Measurements from ENCODE around the gene ZAP70.

Gene ZAP70

GRCh38 chr2:97702731-97703470, 10.5 kb upstream of the ZAP70 start:
- no peak for DNase-seq (ENCODE audit: low spot score)
- no peak overlapping the region for H3K27ac ChIP-seq
- TF ChIP-seq CTCF (conservative IDR thresholded peaks at IDR 0.05; ENCODE audit: low read depth) = no peak
- CTCF ChIA-PET = interaction anchor here (0.7 kb wide), 1 partner anchor 23 kb away, joined by 3 read pairs; no protein-coding TSS in a partner anchor
- POLR2A ChIA-PET (ENCODE audit: low non-redundant PET) = no interaction called here

GRCh38 chr2:97703741-97704140, 9.6 kb upstream of the ZAP70 start:
- no peak overlapping the region for H3K27ac ChIP-seq
- DNase-seq (ENCODE audit: low spot score) = no peak
- no peak for TF ChIP-seq CTCF (conservative IDR thresholded peaks at IDR 0.05; ENCODE audit: low read depth)
- ChIA-PET POLR2A (ENCODE audit: low non-redundant PET) (no interaction called here), CTCF (no interaction called here)

GRCh38 chr2:97704989-97705388, 8.4 kb upstream of the ZAP70 start:
- CTCF ChIA-PET = no interaction called here
- H3K27ac ChIP-seq = no peak overlapping the region
- TF ChIP-seq CTCF (conservative IDR thresholded peaks at IDR 0.05; ENCODE audit: low read depth) = no peak
- POLR2A ChIA-PET (ENCODE audit: low non-redundant PET) = no interaction called here
- no peak for DNase-seq (ENCODE audit: low spot score)

GRCh38 chr2:97706112-97706511, 7.3 kb upstream of the ZAP70 start:
- ChIA-PET CTCF (interaction anchor here (0.6 kb wide), 1 partner anchor 29 kb away, joined by 3 read pairs; no protein-coding TSS in a partner anchor), POLR2A (ENCODE audit: low non-redundant PET) (no interaction called here)
- no peak for TF ChIP-seq CTCF (conservative IDR thresholded peaks at IDR 0.05; ENCODE audit: low read depth)
- H3K27ac ChIP-seq = no peak overlapping the region
- no peak for DNase-seq (ENCODE audit: low spot score)

- CTCF ChIA-PET = no interaction called here
- no peak for TF ChIP-seq CTCF (conservative IDR thresholded peaks at IDR 0.05; ENCODE audit: low read depth)
- no peak overlapping the region for H3K27ac ChIP-seq
- POLR2A ChIA-PET (ENCODE audit: low non-redundant PET) = no interaction called here
- DNase-seq (ENCODE audit: low spot score) = no peak
Observed at GRCh38 chr2:97706708-97707345, 6.5 kb upstream of the ZAP70 start.

- POLR2A ChIA-PET (ENCODE audit: low non-redundant PET) = no interaction called here
Observed at GRCh38 chr2:97707362-97708047, 5.9 kb upstream of the ZAP70 start.

More at GRCh38 chr2:97707362-97708047, 5.9 kb upstream of the ZAP70 start:
- DNase-seq (ENCODE audit: low spot score) = no peak
- no peak overlapping the region for H3K27ac ChIP-seq
- CTCF ChIA-PET = interaction anchor here (1.0 kb wide), 1 partner anchor 7 kb away, joined by 4 read pairs; no protein-coding TSS in a partner anchor
- TF ChIP-seq CTCF (conservative IDR thresholded peaks at IDR 0.05; ENCODE audit: low read depth) = no peak

Data from RWPE1 (cell line).